GM18499 (cell line): ENCODE data around the gene CYB5A.

Experiments used
- ATAC-seq: cut with Tn5 transposase; IDR thresholded peaks from one replicate; pipeline ENCODE4 v1.9.1; 2021; ENCODE audit warnings: moderate number of reproducible peaks; ENCODE audit not compliant: insufficient read depth, unreplicated experiment

The CYB5A gene

GRCh38 chr18:74251297-74252038 is 40.3 kb downstream of the CYB5A start:
- ATAC-seq = no peak

DNA sequence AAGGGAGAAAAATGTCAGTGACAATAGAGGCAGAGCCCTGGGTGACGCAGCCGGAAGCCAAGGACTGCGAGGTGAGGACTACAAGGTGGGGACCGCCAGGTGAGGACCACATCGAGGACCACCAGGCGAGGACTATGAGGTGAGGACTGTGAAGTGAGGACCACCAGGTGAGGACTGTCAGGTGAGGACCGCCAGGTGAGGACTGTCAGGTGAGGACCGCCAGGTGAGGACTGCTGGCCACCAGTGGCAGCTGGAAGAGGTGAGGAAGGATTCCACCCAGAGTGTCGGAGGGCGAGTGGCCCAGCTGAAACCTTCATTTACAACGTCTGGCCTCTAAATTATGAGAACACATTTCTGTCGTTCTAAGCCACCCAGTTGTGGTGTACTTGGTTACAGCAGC is 41.6 kb downstream of the CYB5A start:
- ATAC-seq = no peak

- ATAC-seq = no peak
These were observed 42.4 kb downstream of the CYB5A start for GRCh38 chr18:74249181-74249968.

DNA sequence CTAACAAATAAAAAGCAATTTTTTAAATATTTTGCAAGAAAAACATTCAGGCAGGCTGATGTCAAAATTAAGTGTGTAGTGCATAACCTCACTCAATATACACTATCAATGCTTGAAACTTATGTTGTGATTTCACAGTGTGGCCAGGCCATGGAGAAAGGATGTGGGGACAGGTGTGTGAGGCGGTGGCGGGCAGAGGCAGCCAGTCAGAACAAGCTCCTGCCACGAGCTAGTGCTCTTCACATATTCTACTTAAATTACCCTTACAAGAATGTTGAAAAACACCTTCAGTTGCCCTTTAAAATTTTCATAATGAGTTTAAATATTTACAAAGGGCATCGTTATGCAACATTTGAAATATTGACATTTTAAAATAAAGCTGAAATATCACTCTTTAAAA is 43.2 kb downstream of the CYB5A start:
- ATAC-seq = no peak

DNA sequence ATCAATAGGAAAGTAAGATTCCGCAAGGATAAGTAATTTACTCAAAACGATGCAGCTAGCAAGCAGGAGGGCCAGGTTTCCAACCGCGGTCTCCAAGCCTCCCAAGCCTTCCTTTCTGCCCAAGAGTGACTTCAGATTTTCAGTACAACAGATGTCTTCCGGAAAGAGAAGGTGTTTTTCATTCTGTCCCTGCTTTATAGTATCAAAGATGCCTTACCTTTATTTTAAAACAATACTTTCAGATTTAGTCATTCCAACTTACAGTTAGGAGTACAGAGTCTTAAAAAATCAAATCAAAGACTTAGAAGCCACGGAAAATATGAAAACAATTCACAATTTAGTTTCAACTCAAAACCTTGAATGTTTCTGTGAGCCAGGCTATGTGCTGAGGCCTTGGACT is 43.6 kb downstream of the CYB5A start:
- ATAC-seq = no peak

DNA sequence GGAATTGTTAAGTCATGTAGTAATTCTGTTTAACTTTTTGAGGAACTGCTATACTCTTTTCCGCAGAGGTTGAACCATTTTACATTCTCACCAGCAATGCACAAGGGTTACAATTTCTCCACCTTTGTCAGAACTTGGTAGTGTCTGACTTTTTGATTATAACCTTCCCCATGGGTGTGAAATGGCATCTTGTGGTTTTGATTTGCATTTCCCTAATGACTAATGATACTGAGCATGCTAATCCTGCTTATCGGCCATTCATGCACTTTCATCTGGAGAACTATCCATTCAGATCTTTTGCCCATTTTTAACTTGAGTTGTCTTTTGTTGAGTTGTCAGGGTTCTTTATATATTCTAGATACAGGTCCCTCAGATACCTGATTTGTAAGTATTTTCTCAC is 47.2 kb downstream of the CYB5A start:
- no peak for ATAC-seq

DNA sequence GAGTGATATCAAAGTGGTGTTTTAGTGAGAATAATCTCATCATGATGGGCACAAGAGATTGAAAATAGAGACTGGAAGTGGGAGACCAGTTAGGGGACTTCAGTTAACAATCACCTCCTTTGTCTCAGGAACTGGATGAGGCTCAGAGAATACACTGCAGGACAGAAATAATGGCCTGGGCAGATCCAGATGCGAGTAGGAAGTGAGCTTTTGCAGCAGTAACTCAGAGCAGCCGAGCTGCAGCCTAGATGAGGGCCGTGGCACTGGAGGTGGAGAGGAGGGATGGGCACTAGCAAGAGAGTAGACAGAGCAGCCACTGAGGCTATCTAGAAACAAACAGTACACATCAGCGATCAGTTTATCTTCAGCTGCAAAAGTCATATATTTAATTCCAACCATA is 48.6 kb downstream of the CYB5A start:
- no peak for ATAC-seq

DNA sequence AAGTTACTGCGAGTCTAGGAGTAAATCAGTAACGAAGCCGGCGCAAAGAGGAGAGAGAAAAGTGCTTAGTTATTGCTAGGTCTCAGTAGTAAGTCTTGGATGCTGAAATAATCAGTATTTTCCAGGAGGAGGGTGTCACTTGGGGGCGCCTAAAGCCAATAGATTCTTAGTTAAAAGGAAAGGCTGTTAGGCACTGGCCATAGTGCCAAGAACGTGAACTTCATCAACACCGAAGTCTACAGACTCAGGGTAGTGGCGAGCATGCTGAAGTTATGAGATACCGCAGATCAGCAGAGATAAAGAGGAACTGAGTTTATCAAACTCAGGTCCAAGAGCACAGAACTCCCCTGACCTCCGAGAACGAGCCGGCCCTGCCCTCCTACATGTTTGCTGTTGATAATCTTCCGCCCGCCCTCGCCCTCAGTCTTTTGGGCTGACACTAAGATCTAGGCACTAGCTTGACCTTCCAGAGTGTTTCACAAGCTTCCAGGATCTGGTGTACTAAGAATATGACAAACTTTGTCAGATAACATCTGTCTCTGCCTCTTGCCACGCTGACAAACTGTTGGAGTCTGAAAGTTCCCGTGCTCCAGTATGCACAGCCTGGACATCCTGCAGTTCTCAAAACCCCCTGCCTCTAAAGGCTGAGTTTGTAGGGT is 49.2 kb downstream of the CYB5A start:
- no peak for ATAC-seq

GRCh38 chr18:74241970-74242369 is 49.8 kb downstream of the CYB5A start:
- ATAC-seq = no peak

GRCh38 chr18:74241426-74241825 is 50.3 kb downstream of the CYB5A start:
- no peak for ATAC-seq

- no peak for ATAC-seq
These were observed 52.2 kb downstream of the CYB5A start for GRCh38 chr18:74239567-74239966.

GRCh38 chr18:74234326-74235171 is 57.2 kb downstream of the CYB5A start:
- ATAC-seq = no peak

DNA sequence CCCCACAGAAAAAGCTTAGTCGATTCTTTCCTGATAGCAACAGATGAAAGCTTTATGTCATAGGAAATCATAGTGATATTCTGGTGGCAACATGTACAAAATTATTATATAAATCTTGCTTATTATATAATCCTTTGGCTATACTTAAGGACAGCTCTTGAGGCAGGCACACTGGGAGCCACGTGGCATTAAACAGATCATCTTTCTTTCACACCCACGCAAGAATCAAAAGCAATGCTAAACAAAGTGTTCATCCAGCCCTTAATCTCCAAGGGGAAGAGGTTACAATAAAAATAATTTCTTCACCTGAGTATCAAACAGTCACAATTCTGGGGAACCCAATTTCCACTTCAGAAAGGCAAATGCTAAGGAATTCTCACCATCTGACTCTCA is 57.8 kb downstream of the CYB5A start:
- no peak for ATAC-seq

DNA sequence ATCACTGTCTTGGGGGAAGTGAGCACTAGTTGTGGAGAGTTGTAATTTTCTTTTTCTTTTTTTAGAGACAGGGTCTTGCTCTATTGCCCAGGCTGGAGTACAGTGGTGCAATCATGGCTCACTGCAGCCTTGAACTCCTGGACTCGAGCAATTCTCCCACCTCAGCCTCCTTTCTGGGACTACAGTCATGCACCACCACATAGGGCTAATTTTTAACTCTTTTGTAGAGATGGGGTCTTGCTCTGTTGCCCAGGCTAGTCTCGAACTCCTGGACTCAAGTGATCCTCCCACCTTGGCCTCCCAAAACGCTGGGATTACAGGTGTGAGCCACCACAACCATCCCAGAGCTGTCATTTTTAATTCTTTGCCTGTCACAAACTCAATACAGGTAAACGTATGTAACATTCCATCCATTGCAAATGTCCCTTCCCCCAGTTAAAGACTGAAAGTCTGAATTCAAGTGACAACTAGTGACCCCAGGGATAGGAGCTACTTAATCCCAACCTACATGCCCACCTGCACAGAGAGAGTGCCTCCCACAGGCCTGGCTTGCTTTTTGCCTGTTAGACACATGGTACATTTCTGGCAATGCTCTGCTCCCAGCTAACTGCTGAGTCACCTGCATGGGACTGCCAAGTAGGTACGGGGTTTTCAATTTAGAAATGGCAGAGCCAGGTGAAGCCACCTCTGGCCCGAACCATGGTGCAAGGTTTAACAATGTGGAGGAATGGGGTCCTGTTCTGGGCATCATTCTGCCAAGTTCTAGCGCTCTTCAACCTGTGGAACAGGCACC is 60.6 kb downstream of the CYB5A start:
- no peak for ATAC-seq

DNA sequence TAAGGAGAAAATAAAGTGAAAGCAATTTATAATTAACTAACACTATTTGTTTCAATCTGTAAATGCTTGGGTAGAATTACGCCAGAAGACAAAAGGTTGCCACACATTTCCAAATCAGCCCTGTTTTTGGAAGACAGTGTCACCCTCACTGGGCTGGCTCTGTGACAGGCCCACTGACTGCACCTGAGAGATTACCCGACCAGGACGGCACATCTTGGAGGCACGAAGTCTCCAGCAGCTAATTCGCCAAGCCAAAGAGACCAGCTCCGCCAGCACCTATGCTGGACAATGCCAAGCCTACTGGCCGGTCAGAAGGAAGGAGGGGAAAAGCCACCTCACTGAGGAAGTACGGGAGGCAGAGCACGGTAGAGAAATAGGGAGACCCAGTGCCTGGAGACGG is 61.9 kb downstream of the CYB5A start:
- ATAC-seq = no peak

- no peak for ATAC-seq
These were observed 62.8 kb downstream of the CYB5A start for GRCh38 chr18:74229005-74229404.

GRCh38 chr18:74228312-74228711 is 63.5 kb downstream of the CYB5A start:
- ATAC-seq = no peak

GRCh38 chr18:74226666-74227065 is 65.1 kb downstream of the CYB5A start:
- no peak for ATAC-seq

DNA sequence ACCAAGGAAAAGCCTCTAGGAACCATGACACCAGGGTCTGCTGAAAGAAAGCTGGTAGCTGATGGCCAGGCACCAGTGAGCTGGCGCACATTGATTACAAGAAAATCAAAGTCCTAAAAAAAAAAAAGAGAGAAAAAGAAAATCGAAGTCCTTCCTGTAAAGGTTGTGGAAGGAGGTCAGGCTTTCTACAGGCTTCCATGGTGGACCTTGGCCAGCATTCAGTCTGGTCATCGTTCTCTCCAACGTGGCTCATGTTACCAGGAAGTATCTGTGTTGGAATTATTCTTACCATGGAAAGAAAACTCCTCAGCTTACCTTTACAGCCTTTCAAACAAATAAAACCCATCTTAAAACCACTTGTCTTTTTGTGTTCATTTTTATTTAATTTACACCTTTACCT is 65.6 kb downstream of the CYB5A start:
- no peak for ATAC-seq
